CD4-positive, alpha-beta T cell treated with Interleukin-15 for 1 hour (primary cell): ENCODE measurements around the gene TNRC6C.
"Not testable (repeated sequence)": the region's sequence is repeated elsewhere in the genome, so short reads cannot be mapped to it uniquely, and the experiment has no call there.

Experiments
- DNase-seq: peaks from one replicate; pipeline ENCODE4 v3.0.0-alpha.2; 2020

The TNRC6C gene

GRCh38 chr17:77933777-77934398, 24.6 kb upstream of the TNRC6C start:
- no peak for DNase-seq

GRCh38 chr17:77935121-77935571, 23.4 kb upstream of the TNRC6C start:
- DNase-seq, result no peak

GRCh38 chr17:77935744-77936143, 22.8 kb upstream of the TNRC6C start:
- DNase-seq, result not testable (repeated sequence)

- DNase-seq, result no peak
Measured at GRCh38 chr17:77936881-77937280, 21.6 kb upstream of the TNRC6C start.

GRCh38 chr17:77941004-77941403, 17.5 kb upstream of the TNRC6C start:
- no peak for DNase-seq

- no peak for DNase-seq
Measured at GRCh38 chr17:77942112-77942988, 16.2 kb upstream of the TNRC6C start.

- DNase-seq, result no peak
Measured at GRCh38 chr17:77943971-77944370, 14.5 kb upstream of the TNRC6C start.

GRCh38 chr17:77944390-77945222, 13.9 kb upstream of the TNRC6C start:
- no peak for DNase-seq

GRCh38 chr17:77946900-77947645, 11.4 kb upstream of the TNRC6C start:
- DNase-seq, result no peak

- no peak for DNase-seq
Measured at GRCh38 chr17:77948690-77949114, 9.8 kb upstream of the TNRC6C start.

- no peak for DNase-seq
Measured at GRCh38 chr17:77951123-77951522, 7.4 kb upstream of the TNRC6C start.

GRCh38 chr17:77952368-77952767, 6.1 kb upstream of the TNRC6C start:
- DNase-seq, result no peak

GRCh38 chr17:77957235-77957856, 1.2 kb upstream of the TNRC6C start:
- DNase-seq, result no peak

- DNase-seq, result no peak
Measured at GRCh38 chr17:77958716-77959125, 218 bp downstream of the TNRC6C start.

GRCh38 chr17:77959126-77959925, 823 bp downstream of the TNRC6C start:
- DNase-seq, result no peak

- DNase-seq, result peak; percentile 24
Measured at GRCh38 chr17:77959926-77960521, 1.5 kb downstream of the TNRC6C start.

GRCh38 chr17:77961741-77962140, 3.2 kb downstream of the TNRC6C start:
- no peak for DNase-seq

GRCh38 chr17:77962348-77962747, 3.8 kb downstream of the TNRC6C start:
- no peak for DNase-seq

GRCh38 chr17:77963441-77963840, 4.9 kb downstream of the TNRC6C start:
- peak; percentile 56 for DNase-seq

GRCh38 chr17:77965352-77965751, 6.8 kb downstream of the TNRC6C start:
- no peak for DNase-seq

GRCh38 chr17:77966476-77966875, 8.0 kb downstream of the TNRC6C start:
- no peak for DNase-seq
